Activated CD4-positive, CD25-positive, alpha-beta regulatory T cell treated with anti-CD3 and anti-CD28 coated beads, Interleukin-2, amount 50 U/mL, for 16 hours (primary cell): ENCODE measurements around the gene KIF3A.

Experiments
- DNase-seq: peaks from one replicate; pipeline ENCODE4 v3.0.0-alpha.2; 2020; ENCODE audit warnings: low read depth, low spot score

KIF3A gene

GRCh38 chr5:132770476-132771159 is 33.3 kb upstream of the KIF3A start:
- DNase-seq: no peak

GRCh38 chr5:132768485-132768868 is 31.1 kb upstream of the KIF3A start:
- no peak for DNase-seq

- no peak for DNase-seq
Observed at GRCh38 chr5:132767150-132767549, 29.8 kb upstream of the KIF3A start.

- DNase-seq: no peak
Observed at GRCh38 chr5:132766806-132767055, 29.4 kb upstream of the KIF3A start.

DNA sequence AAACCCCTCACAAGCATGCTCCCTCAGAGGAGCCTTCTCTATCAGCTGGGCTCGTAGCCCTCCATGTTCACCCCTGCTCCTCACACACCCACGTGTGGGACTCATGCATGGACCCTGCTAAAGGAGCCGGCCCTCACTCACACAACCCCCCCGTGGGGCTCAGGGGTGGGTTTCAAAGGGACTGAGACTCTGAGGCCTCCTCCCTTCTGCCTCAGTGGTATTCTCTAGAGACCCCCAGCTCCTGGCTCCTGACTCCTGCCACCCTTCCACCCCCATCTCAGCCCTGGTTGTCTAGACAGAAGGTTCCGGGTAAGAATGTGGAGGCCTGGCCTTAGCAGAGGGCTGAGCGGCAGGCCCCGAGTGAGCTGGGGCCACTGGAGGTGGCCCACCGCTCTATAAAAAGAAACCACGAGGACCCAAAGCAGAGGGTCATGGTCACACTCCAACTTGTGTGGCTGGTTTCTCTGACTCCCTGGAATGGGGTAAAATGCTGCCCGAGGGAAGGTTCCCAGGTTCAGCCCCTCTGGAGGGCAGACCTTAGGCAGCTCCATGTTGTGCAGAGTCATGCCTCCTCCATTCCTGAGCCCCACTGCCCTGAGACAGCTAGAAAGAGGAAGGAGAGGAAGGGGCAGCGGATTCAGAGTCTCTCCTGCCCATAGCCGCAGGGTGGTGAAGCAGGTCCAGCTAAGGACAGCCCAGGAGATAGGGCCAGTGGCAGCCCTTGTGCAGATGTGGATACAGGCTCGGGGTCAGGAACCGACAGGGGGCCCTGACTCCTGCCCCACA is 28.9 kb upstream of the KIF3A start:
- no peak for DNase-seq

GRCh38 chr5:132765311-132766019 is 28.1 kb upstream of the KIF3A start:
- no peak for DNase-seq

- no peak for DNase-seq
Observed at GRCh38 chr5:132764671-132765238, 27.4 kb upstream of the KIF3A start.

GRCh38 chr5:132764051-132764450 is 26.7 kb upstream of the KIF3A start:
- no peak for DNase-seq

DNA sequence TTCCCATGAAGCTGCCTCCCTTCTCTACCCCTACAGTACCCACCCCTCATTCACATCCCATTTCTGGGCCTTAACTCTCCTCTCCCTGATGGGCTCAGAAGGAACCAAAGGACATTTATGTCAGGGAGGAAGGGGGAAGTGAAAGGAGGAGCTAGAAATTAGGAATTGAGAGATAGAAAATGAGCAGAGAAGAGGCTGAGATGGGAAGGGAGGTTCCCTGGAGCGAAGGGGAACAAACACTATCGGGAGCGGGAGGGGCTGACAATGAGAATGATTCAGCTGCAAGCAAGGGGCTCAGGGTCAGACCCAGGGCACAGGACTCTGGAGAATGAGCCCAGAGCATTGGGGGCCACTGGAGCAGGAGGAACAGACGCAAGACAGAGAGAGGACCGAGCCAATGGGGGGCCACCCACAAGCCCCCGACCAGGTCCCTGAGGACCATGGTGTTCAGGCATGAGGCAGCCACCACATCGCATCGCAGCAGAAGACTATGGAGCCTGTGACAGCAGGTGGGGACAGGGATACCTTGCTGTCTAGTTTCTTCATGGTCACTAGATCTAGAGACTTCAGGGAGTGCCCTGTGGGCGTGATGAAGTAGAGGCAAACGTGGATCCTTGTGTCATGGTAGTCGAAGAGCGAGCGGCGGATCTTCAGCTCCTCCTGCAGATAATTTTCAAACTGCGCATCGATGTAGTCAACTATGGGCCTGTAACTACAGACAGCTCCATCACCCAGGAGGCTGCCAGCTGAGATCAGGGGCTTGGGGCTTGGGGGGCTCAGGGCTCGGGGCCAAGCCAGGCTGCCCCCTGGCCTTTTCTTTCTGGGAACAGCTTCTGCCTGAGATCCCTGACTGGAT is 26.1 kb upstream of the KIF3A start:
- DNase-seq: no peak

GRCh38 chr5:132762246-132763000 is 25.1 kb upstream of the KIF3A start:
- no peak for DNase-seq

- DNase-seq: no peak
Observed at GRCh38 chr5:132761321-132762240, 24.2 kb upstream of the KIF3A start.

GRCh38 chr5:132760601-132761317 is 23.4 kb upstream of the KIF3A start:
- no peak for DNase-seq

DNA sequence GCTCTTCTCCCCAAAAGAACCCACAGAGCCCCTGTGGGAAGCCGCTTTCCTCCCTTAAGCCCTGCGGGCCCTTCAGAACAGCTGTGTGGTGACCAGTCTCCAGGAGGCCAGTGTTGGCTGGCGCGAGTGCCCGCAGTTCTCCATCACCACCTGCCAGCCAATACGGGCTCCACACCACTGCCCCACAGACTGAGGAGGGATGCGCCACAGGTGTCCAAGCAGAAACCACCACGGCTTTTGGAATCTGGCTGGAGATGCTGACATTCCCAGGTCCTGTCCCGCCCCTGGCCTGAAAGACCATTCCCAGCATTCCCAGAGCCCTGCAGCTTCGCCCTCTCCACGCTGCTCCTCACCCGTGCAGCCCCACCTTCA is 22.7 kb upstream of the KIF3A start:
- DNase-seq: no peak

DNA sequence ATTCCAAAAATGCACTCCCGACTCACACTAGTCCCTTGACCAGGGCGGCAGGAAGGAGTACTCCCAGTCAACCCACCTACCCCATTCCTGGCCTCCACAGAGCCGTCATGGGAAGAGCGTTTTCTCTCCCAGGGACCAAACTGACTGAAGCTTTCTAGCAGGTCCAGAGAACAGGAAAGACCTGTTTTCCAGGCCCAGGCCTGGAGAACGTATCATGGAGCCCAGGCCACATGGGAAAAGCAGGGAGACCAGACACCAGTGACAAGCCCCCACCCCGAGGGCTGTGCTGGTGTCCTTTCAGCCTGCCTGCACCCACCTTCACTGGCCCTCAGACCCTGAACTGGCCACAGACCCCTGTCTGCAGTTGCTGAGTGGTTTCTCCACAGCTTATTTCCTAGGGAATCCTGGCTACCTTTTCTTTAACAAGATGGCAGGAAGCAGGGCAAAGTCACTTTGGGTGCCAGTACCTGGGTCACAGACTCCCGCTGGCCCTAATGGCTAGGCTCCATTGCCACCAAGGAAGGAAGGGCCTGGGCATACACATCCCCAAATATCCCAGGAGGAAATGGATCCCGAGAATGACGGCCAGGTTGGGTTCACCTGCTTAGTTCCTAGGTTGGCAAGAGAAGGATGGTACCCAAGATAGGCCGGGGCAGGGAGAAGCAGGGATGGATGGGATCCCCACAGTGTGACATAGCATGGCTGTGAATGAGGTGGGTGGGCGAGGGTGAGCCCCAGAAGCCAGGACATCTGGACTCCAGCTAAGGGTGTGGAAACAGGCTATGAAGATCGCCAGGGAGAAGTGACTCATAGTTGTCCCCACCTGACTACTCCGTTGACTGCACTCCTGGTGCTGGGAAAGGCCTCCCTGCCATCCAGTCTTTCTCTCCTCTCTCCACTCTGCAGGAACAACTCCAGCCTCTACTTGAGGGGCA is 22.0 kb upstream of the KIF3A start:
- no peak for DNase-seq

- no peak for DNase-seq
Observed at GRCh38 chr5:132758451-132758850, 21.1 kb upstream of the KIF3A start.

DNA sequence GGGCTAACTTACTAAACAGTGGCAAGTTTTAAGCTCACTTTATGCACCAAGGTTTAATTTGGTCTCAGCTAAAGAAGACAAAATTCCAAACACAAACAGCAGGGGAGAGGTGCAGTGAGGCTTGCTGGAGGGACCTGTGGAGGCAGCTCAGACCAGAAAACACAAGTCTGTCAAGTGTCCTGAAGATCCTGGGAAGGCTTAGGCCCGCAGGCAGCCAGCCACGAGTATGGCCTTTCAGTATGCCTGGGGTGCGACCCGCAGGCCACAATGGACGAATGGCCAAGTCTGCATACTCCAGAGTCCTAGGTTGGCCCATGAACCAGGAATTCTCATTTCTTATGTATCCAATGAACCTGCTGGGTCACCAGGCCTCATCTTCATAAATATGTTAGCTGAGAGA is 19.2 kb upstream of the KIF3A start:
- DNase-seq: no peak

DNA sequence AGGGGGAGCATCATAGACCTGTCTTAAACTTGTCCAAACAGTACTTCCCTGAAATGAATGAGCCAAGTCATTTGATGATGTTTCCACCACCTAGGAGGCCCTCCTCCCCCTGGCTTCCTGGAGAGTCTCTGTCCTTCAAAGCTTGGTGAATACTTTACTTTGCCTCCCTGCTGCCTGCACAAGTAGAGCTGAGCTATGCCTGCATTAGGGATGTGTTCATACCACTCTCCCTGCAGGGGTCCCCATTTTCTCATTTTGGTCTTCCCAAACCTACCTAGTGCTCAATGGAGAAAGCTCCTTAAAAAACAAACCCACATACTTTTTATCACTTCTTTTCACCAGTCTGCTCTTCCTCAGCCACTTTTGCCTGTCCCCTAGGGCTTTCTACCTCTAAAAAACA is 17.6 kb upstream of the KIF3A start:
- DNase-seq: no peak

DNA sequence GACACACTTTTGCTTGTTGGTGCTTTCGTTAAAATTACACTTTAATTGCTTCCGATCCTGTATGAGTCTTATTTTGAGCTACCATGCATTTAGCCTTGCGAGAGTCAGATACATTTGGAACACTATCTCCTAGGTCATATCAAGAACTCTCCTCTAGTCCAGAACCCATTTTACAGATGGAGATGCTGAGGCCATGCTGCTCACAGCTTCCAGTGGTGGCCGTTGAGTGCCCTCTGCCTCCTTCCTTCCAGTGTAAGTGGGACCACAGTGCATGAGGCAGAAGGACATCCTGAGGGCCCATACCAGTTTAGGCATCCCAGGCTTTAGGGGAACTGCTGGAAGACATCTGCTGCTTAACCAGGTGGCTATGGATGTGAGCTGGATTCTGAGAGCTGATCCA is 16.8 kb upstream of the KIF3A start:
- no peak for DNase-seq
